Neural progenitor cell (in vitro differentiated cells): ENCODE data around the gene AMFR. TPM values are rescaled to one million over a fixed set of nuclear protein-coding genes. Genes with fewer than 3 reads are reported as not detected.

Experiments used
- DNase-seq: peaks from one replicate; pipeline ENCODE4 v3.0.0-alpha.2; 2016; ENCODE audit warnings: low spot score
- H2AFZ ChIP-seq: fragments of 200-600 bp; sonication (generic); replicated peaks from 2 replicates; pipeline ENCODE4 v1.6.1; 2016; ENCODE audit warnings: antibody characterized with exemption
- H3F3A ChIP-seq: fragments of 200-600 bp; sonication (generic); 2 replicates; pipeline ENCODE4 v1.6.1; 2016; ENCODE audit warnings: antibody characterized with exemption, low read depth
- H3K27ac ChIP-seq: fragments of 200-600 bp; sonication (generic); 2 replicates; pipeline ENCODE4 v1.5.1; 2016; ENCODE audit warnings: mild to moderate bottlenecking
- H3K27me3 ChIP-seq: fragments of 200-600 bp; sonication (generic); 2 replicates; pipeline ENCODE4 v1.6.1; 2016; ENCODE audit warnings: mild to moderate bottlenecking, moderate library complexity
- H3K36me3 ChIP-seq: fragments of 200-600 bp; sonication (generic); 2 replicates; pipeline ENCODE4 v1.5.1; 2016
- H3K4me1 ChIP-seq: fragments of 200-600 bp; sonication (generic); 2 replicates; pipeline ENCODE4 v1.6.1; 2016; ENCODE audit warnings: mixed run types
- H3K4me2 ChIP-seq: fragments of 200-600 bp; sonication (generic); 2 replicates; pipeline ENCODE4 v1.6.1; 2016
- H3K4me3 ChIP-seq: fragments of 200-600 bp; sonication (generic); 2 replicates; pipeline ENCODE4 v1.5.1; 2016
- H3K79me2 ChIP-seq: fragments of 200-600 bp; sonication (generic); 2 replicates; pipeline ENCODE4 v1.6.1; 2016; ENCODE audit warnings: low read depth
- H3K9ac ChIP-seq: fragments of 200-600 bp; sonication (generic); 2 replicates; pipeline ENCODE4 v1.6.1; 2016
- H3K9me3 ChIP-seq: fragments of 200-600 bp; sonication (generic); 2 replicates; pipeline ENCODE4 v1.5.1; 2016; ENCODE audit warnings: low read depth
- H4K20me1 ChIP-seq: fragments of 200-600 bp; sonication (generic); 2 replicates; pipeline ENCODE4 v1.6.1; 2016; ENCODE audit warnings: low read depth
- H3K27ac Mint-ChIP-seq: 3 replicates; pipeline ENCODE4 v1.8.0; 2021; ENCODE audit warnings: mixed read lengths
- H3K27me3 Mint-ChIP-seq: 2 replicates; pipeline ENCODE4 v1.8.0; 2022; ENCODE audit warnings: low read depth, mild to moderate bottlenecking, inconsistent platforms, moderate library complexity, mixed read lengths; ENCODE audit not compliant: insufficient read depth
- H3K36me3 Mint-ChIP-seq: 3 replicates; pipeline ENCODE4 v1.8.0; 2021; ENCODE audit warnings: mixed read lengths
- H3K4me1 Mint-ChIP-seq: 3 replicates; pipeline ENCODE4 v1.8.0; 2021; ENCODE audit warnings: mixed read lengths
- H3K4me3 Mint-ChIP-seq: 3 replicates; pipeline ENCODE4 v1.8.0; 2021; ENCODE audit warnings: mild to moderate bottlenecking, moderate library complexity, mixed read lengths
- H3K9me3 Mint-ChIP-seq: 3 replicates; pipeline ENCODE4 v1.8.0; 2020; ENCODE audit warnings: mixed read lengths
- EZH2 ChIP-seq: fragments of 200-600 bp; sonication (generic); IDR thresholded peaks from 2 replicates; pipeline ENCODE4 v1.6.1; 2017; ENCODE audit warnings: antibody characterized with exemption, mild to moderate bottlenecking, moderate library complexity
- EZH2phosphoT487 ChIP-seq: fragments of 200-600 bp; sonication (generic); IDR thresholded peaks from 2 replicates; pipeline ENCODE4 v1.6.1; 2017; ENCODE audit warnings: antibody characterized with exemption
- total RNA-seq: library from RNA; depleted of rRNA; stranded (reverse); fragments of >200 nt; gene quantifications from 2 replicates; pipeline ENCODE4 v1.2.3, GENCODE V29; 2015; ENCODE audit warnings: low replicate concordance
- TF ChIP-seq, protein P1 (sequence below): fragments of 200-600 bp; sonication (generic); IDR thresholded peaks from 2 replicates; pipeline ENCODE4 v1.5.1; 2017; ENCODE audit warnings: antibody characterized with exemption, mild to moderate bottlenecking

The AMFR gene
- total RNA-seq, 1 donor from 2014 or later, result 38.7 TPM

DNA sequence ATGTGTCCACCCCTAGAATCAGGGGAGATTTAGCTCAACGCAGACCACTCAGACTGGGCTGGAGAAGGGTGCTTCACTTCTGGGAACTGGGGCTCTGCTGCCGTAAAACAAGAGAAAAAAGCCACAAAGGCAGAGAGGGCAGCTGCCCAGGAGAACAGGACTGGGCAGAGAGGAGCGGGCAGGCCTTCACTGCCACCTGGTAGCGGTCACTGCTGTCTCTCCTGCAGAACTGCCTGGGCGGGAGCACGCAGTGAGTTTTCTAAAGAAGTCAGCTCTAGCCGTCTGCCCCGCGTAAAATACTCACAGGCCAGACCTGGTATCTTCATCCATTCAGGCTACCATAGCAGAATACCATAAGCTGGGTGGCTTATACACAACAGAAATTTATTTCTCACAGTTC lies 103.8 kb downstream of the AMFR start:
- no peaks in the 10 kb centered on the region for H3K9me3 Mint-ChIP-seq
- no peaks in the 10 kb centered on the region for H3F3A ChIP-seq
- H3K4me3 Mint-ChIP-seq, result no peak overlapping the region
- H3K27me3 Mint-ChIP-seq, result peaks cover 2% of the 10 kb centered on the region
- no peak overlapping the region for H3K4me3 ChIP-seq
- H2AFZ ChIP-seq, result no peak overlapping the region
- no peaks in the 10 kb centered on the region for H3K4me1 ChIP-seq
- H3K9ac ChIP-seq, result no peak overlapping the region
- H3K79me2 ChIP-seq, result no peaks in the 10 kb centered on the region
- peak overlapping the region; percentile 57 for H3K27ac Mint-ChIP-seq
- H3K27me3 ChIP-seq, result no peaks in the 10 kb centered on the region
- TF ChIP-seq EZH2, result no peak
- H3K27ac ChIP-seq, result no peak overlapping the region
- peaks cover 12% of the 10 kb centered on the region for H3K4me1 Mint-ChIP-seq
- no peaks in the 10 kb centered on the region for H3K9me3 ChIP-seq
- DNase-seq, result no peak
- no peaks in the 10 kb centered on the region for H3K36me3 ChIP-seq
- no peaks in the 10 kb centered on the region for H4K20me1 ChIP-seq
- H3K4me2 ChIP-seq, result no peak overlapping the region
- no peaks in the 10 kb centered on the region for H3K36me3 Mint-ChIP-seq

DNA sequence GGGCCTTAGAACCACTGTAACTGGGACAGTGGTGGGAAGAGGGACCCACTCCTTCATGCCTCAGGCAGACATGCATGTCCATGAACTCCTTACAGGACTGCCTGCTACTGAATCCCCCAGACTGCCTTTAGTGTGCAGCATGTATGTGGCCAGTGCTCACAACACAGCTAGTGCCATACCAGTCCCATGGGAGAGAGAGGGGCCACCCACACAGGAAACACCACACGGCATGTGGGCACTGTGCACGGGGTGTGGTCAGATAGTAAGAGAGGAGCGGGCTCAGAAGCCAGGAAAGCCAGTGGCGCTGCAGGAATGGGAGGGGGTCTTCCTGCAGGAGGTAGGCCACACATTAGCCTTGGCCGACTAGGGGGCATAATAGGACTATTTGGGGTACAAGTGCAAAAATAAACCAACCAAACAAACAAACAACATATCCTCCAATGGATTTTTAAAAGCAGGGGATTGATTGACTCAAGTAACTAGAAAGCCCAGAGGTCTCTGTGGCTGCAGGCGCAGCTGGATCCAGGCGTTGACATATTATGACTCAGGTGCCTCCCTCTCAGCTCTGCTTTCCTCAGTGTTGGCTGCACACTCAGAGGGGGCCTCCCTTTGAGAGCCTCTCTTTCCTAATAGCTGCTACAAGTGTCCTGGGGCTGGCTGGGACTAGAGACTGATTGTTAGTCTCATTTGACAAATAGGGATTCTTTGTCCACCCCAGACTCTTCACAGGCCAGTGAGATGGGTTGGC lies 104.4 kb downstream of the AMFR start:
- H4K20me1 ChIP-seq, result no peaks in the 10 kb centered on the region
- no peaks in the 10 kb centered on the region for H3F3A ChIP-seq
- peaks cover 12% of the 10 kb centered on the region for H3K4me1 Mint-ChIP-seq
- H3K36me3 Mint-ChIP-seq, result no peaks in the 10 kb centered on the region
- H3K9ac ChIP-seq, result no peak overlapping the region
- H3K4me3 Mint-ChIP-seq, result no peak overlapping the region
- H3K4me1 ChIP-seq, result no peaks in the 10 kb centered on the region
- H3K27me3 Mint-ChIP-seq, result peaks cover 2% of the 10 kb centered on the region
- H3K9me3 ChIP-seq, result no peaks in the 10 kb centered on the region
- H3K27me3 ChIP-seq, result no peaks in the 10 kb centered on the region
- no peaks in the 10 kb centered on the region for H3K79me2 ChIP-seq
- TF ChIP-seq, protein P1, sequence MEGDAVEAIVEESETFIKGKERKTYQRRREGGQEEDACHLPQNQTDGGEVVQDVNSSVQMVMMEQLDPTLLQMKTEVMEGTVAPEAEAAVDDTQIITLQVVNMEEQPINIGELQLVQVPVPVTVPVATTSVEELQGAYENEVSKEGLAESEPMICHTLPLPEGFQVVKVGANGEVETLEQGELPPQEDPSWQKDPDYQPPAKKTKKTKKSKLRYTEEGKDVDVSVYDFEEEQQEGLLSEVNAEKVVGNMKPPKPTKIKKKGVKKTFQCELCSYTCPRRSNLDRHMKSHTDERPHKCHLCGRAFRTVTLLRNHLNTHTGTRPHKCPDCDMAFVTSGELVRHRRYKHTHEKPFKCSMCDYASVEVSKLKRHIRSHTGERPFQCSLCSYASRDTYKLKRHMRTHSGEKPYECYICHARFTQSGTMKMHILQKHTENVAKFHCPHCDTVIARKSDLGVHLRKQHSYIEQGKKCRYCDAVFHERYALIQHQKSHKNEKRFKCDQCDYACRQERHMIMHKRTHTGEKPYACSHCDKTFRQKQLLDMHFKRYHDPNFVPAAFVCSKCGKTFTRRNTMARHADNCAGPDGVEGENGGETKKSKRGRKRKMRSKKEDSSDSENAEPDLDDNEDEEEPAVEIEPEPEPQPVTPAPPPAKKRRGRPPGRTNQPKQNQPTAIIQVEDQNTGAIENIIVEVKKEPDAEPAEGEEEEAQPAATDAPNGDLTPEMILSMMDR, result no peak
- no peak for TF ChIP-seq EZH2phosphoT487
- TF ChIP-seq EZH2, result no peak
- no peak overlapping the region for H3K27ac ChIP-seq
- H3K36me3 ChIP-seq, result no peaks in the 10 kb centered on the region
- peak overlapping the region; percentile 38 for H3K27ac Mint-ChIP-seq
- DNase-seq, result no peak
- no peak overlapping the region for H3K4me3 ChIP-seq
- no peak overlapping the region for H2AFZ ChIP-seq
- H3K9me3 Mint-ChIP-seq, result no peaks in the 10 kb centered on the region
- H3K4me2 ChIP-seq, result no peak overlapping the region

DNA sequence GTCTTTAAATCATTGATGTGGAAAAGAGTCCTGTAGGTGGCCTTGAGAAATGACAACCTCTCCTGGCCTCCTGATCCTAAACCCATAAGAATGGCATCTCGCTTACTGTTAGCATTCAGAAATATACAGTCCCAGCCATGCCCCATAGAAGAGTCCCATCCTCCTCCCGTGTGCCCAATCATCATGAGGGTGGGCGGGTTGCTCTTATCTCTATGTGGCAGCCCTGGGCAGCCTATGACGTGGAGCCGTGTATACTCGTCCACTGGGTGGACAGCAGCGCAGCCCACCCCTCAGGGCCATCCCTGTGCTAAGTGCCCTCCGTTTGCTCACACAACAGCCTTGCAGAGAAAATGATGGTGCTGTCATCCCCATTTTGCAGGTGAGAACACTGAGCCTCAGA lies 105.3 kb downstream of the AMFR start:
- H3K4me3 ChIP-seq, result no peak overlapping the region
- no peaks in the 10 kb centered on the region for H3K27me3 ChIP-seq
- TF ChIP-seq EZH2 (no peak), EZH2phosphoT487 (no peak)
- TF ChIP-seq, protein P1, result no peak
- H4K20me1 ChIP-seq, result no peaks in the 10 kb centered on the region
- Mint-ChIP-seq H3K36me3 (no peaks in the 10 kb centered on the region), H3K4me3 (no peak overlapping the region), H3K9me3 (no peaks in the 10 kb centered on the region), H3K27me3 (peaks cover 2% of the 10 kb centered on the region), H3K27ac (no peak overlapping the region), H3K4me1 (peaks cover 12% of the 10 kb centered on the region)
- H3K4me1 ChIP-seq, result no peaks in the 10 kb centered on the region
- no peak for DNase-seq
- no peak overlapping the region for H3K4me2 ChIP-seq
- H3F3A ChIP-seq, result no peaks in the 10 kb centered on the region
- H3K79me2 ChIP-seq, result no peaks in the 10 kb centered on the region
- no peak overlapping the region for H2AFZ ChIP-seq
- H3K36me3 ChIP-seq, result no peaks in the 10 kb centered on the region
- no peak overlapping the region for H3K27ac ChIP-seq
- H3K9ac ChIP-seq, result no peak overlapping the region
- no peaks in the 10 kb centered on the region for H3K9me3 ChIP-seq

DNA sequence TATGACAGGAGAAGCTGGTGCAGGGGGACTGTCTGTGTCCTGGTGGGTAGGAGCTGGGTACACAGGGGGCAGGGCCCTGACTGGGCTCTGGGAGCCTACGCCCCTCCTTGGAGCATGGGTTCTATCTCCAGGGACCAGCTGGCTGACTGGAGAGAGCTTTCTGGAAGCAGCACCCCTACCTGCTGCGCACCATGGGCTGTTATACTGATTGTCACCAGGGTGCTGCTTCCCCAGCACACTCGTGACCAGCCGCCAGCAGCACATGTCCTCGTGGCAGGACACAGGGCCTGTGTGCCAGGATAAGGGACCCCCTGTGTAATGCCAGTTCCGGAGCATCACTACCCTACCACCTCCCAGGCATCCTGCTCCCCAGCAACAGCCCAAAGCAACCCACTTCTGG lies 106.0 kb downstream of the AMFR start:
- H2AFZ ChIP-seq, result no peak overlapping the region
- H3K4me3 ChIP-seq, result no peak overlapping the region
- no peaks in the 10 kb centered on the region for H3K27me3 ChIP-seq
- H3K4me3 Mint-ChIP-seq, result no peak overlapping the region
- H3K36me3 ChIP-seq, result no peaks in the 10 kb centered on the region
- H3K4me2 ChIP-seq, result no peak overlapping the region
- no peaks in the 10 kb centered on the region for H3F3A ChIP-seq
- peaks cover 2% of the 10 kb centered on the region for H3K27me3 Mint-ChIP-seq
- no peak overlapping the region for H3K27ac ChIP-seq
- H3K9me3 Mint-ChIP-seq, result no peaks in the 10 kb centered on the region
- H3K36me3 Mint-ChIP-seq, result no peaks in the 10 kb centered on the region
- no peaks in the 10 kb centered on the region for H4K20me1 ChIP-seq
- TF ChIP-seq EZH2, result no peak
- no peak for TF ChIP-seq EZH2phosphoT487
- TF ChIP-seq, protein P1, result no peak
- H3K4me1 ChIP-seq, result no peaks in the 10 kb centered on the region
- DNase-seq, result no peak
- peaks cover 12% of the 10 kb centered on the region for H3K4me1 Mint-ChIP-seq
- H3K9me3 ChIP-seq, result no peaks in the 10 kb centered on the region
- H3K27ac Mint-ChIP-seq, result no peak overlapping the region
- no peaks in the 10 kb centered on the region for H3K79me2 ChIP-seq
- H3K9ac ChIP-seq, result no peak overlapping the region
